Left lung (tissue), 10 donors: ENCODE data around the gene MCC. TPM values are rescaled to one million over a fixed set of nuclear protein-coding genes. Genes with fewer than 3 reads are reported as not detected.
"Not testable (repeated sequence)": the region's sequence is repeated elsewhere in the genome, so short reads cannot be mapped to it uniquely, and the experiment has no call there.

Experiments used
- ATAC-seq: fragments of 200-7000 bp; cut with Tn5 transposase; one replicate; pipeline ENCODE4 v1.9.1; 2020; ENCODE audit warnings: moderate library complexity
- DNase-seq, 4 donors: peaks; one replicate each; pipeline ENCODE4 v3.0.0-alpha.2; 2013 to 2020
- H3K27ac ChIP-seq, 2 donors: fragments of 200-600 bp; sonication (generic) in 1 of 2; one replicate each; pipeline versions ENCODE4 v1.5.0 to v1.8.0; 2020 to 2021
- H3K27me3 ChIP-seq, 2 donors: fragments of 200-600 bp; sonication (generic) in 1 of 2; one replicate each; pipeline versions ENCODE4 v1.5.0 to v1.8.0; 2020 to 2021
- H3K36me3 ChIP-seq, 2 donors: fragments of 200-600 bp; sonication (generic) in 1 of 2; one replicate each; pipeline versions ENCODE4 v1.5.0 to v1.8.0; 2020 to 2021
- H3K4me1 ChIP-seq, 2 donors: fragments of 200-600 bp; one replicate each; pipeline ENCODE4 v1.8.0; 2021
- H3K4me3 ChIP-seq, 2 donors: fragments of 200-600 bp; sonication (generic) in 1 of 2; one replicate each; pipeline versions ENCODE4 v1.5.0 to v1.8.0; 2020 to 2021; ENCODE audit warnings: mild to moderate bottlenecking in 1 of 2
- H3K9me3 ChIP-seq, 2 donors: fragments of 200-600 bp; sonication (generic) in 1 of 2; one replicate each; pipeline versions ENCODE4 v1.5.0 to v1.8.0; 2020 to 2021
- CTCF ChIP-seq, 2 donors: fragments of 200-600 bp; sonication (generic) in 1 of 2; IDR thresholded peaks; one replicate each; pipeline versions ENCODE4 v1.5.0 to v1.8.0; 2021; ENCODE audit warnings: antibody characterized with exemption in 2 of 2
- intact Hi-C, 2 donors: fragments of 100-400 bp; cut with DNase I; formaldehyde crosslinking; loops; one replicate each; pipeline versions ENCODE4 v1.11.2 to v1.14.2; 2022
- polyA plus RNA-seq, 6 donors: library from polyadenylated mRNA; unstranded; fragments of 120-200 nt; gene quantifications; one replicate each; pipeline ENCODE4 v1.2.1, GENCODE V29; 2013; ENCODE audit not compliant: insufficient read length in 6 of 6
- total RNA-seq, 2 donors: library from RNA; stranded (reverse); fragmentation: NEBNext Ultra II Directional; extraction: Animal tissue kit (Norgen Biotek cat#: 25700); gene quantifications; one replicate each; pipeline ENCODE4 v1.2.1, GENCODE V29; 2021
- donor health status: DM: no; HTN: yes; CAD: no.
- donor health status: DM: no; HTN: no; CAD: no.

The MCC gene
- total and polyA plus RNA-seq, 8 donors = 12.5 to 18.4 (median 16.1) TPM

GRCh38 chr5:113425909-113426308 is 62.3 kb downstream of the MCC start:
- intact Hi-C loops = no loop called here
- Histone ChIP-seq H3K27me3 (no peaks in the 10 kb centered on the region), H3K27ac (no peak overlapping the region), H3K4me1 (no peaks in the 10 kb centered on the region), H3K9me3 (no peaks in the 10 kb centered on the region), H3K4me3 (no peak overlapping the region), H3K36me3 (no peaks in the 10 kb centered on the region)
- TF ChIP-seq CTCF (IDR thresholded peaks at IDR 0.05) = no peak
- DNase-seq (no peak), ATAC-seq (no peak)

GRCh38 chr5:113421693-113422092 is 66.6 kb downstream of the MCC start:
- ATAC-seq = no peak
- Histone ChIP-seq H3K27ac (no peak overlapping the region), H3K36me3 (no peaks in the 10 kb centered on the region), H3K4me1 (no peaks in the 10 kb centered on the region), H3K4me3 (no peak overlapping the region), H3K27me3 (no peaks in the 10 kb centered on the region), H3K9me3 (no peaks in the 10 kb centered on the region)
- no peak for DNase-seq
- intact Hi-C loops = no loop called here
- TF ChIP-seq CTCF (IDR thresholded peaks at IDR 0.05) = no peak

- DNase-seq = no peak
- Histone ChIP-seq H3K36me3 (no peaks in the 10 kb centered on the region), H3K4me3 (no peak overlapping the region), H3K27ac (no peak overlapping the region), H3K27me3 (no peaks in the 10 kb centered on the region), H3K4me1 (no peaks in the 10 kb centered on the region), H3K9me3 (no peaks in the 10 kb centered on the region)
- intact Hi-C loops = no loop called here
- no peak for ATAC-seq
- no peak for TF ChIP-seq CTCF (IDR thresholded peaks at IDR 0.05)
Observed at GRCh38 chr5:113405530-113405929, 82.7 kb downstream of the MCC start.

- DNase-seq (no peak), ATAC-seq (no peak)
- no peaks in the 10 kb centered on the region for H3K27me3 ChIP-seq
- no peak overlapping the region for H3K4me3 ChIP-seq
- H3K4me1 ChIP-seq = no peaks in the 10 kb centered on the region
- no peak overlapping the region for H3K27ac ChIP-seq
- H3K9me3 ChIP-seq = no peaks in the 10 kb centered on the region
- intact Hi-C loops = no loop called here
- TF ChIP-seq CTCF (IDR thresholded peaks at IDR 0.05) = no peak
- no peaks in the 10 kb centered on the region for H3K36me3 ChIP-seq
Observed at GRCh38 chr5:113404269-113404668, 84.0 kb downstream of the MCC start.

- H3K4me3 ChIP-seq, H3K4me1 ChIP-seq, ATAC-seq, H3K9me3 ChIP-seq, DNase-seq, intact Hi-C loops, H3K27ac ChIP-seq, H3K36me3 ChIP-seq: not testable (repeated sequence)
- H3K27me3 ChIP-seq = peaks cover 0 to 17% of the 10 kb centered on the region in 2 donors
Observed at GRCh38 chr5:113397986-113398385, 90.3 kb downstream of the MCC start.

- no peak for TF ChIP-seq CTCF (IDR thresholded peaks at IDR 0.05)
Observed at GRCh38 chr5:113397046-113397445, 91.2 kb downstream of the MCC start.

More at GRCh38 chr5:113397046-113397445, 91.2 kb downstream of the MCC start:
- H3K9me3 ChIP-seq = no peaks in the 10 kb centered on the region
- no peaks in the 10 kb centered on the region for H3K4me1 ChIP-seq
- no peak for ATAC-seq
- no peak overlapping the region for H3K27ac ChIP-seq
- H3K4me3 ChIP-seq = no peak overlapping the region
- no peak for DNase-seq
- H3K36me3 ChIP-seq = no peaks in the 10 kb centered on the region
- intact Hi-C loops = no loop called here
- H3K27me3 ChIP-seq = peaks cover 0 to 17% of the 10 kb centered on the region in 2 donors
